ENCODE measurements around the gene HOXB9. TPM values are rescaled to one million over a fixed set of nuclear protein-coding genes. Genes with fewer than 3 reads are reported as not detected.

HOXB9 gene
- total and polyA plus RNA-seq, 9 of the 15 experiments (the other 6 are each of a cell fraction or from before 2014, with no cell fraction given), result 3.1 to 196 (median 77.6) TPM

GRCh38 chr17:48627623-48628521, 1.7 kb upstream of the HOXB9 start (continued):
- no peak for TF ChIP-seq EHMT2 (IDR thresholded peaks at IDR 0.05)
- TF ChIP-seq PBX2 (CRISPR knock-in tag; IDR thresholded peaks at IDR 0.05; ENCODE audit: low read depth), result no peak
- TF ChIP-seq PBX2 (tag; conservative IDR thresholded peaks at IDR 0.05; ENCODE audit: low read depth), result peak; percentile 63; the same call in 1 of the 2 replicates
- TF ChIP-seq, protein P1, sequence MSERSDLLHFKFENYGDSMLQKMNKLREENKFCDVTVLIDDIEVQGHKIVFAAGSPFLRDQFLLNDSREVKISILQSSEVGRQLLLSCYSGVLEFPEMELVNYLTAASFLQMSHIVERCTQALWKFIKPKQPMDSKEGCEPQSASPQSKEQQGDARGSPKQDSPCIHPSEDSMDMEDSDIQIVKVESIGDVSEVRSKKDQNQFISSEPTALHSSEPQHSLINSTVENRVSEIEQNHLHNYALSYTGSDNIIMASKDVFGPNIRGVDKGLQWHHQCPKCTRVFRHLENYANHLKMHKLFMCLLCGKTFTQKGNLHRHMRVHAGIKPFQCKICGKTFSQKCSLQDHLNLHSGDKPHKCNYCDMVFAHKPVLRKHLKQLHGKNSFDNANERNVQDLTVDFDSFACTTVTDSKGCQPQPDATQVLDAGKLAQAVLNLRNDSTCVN (CRISPR knock-in tag; IDR thresholded peaks at IDR 0.05), result no peak; the same call in 1 of the 2 replicates
- 0 out of 2 replicates have a peak, but pooled peaks have one; percentile 47 for TF ChIP-seq ZNF197 (CRISPR knock-in tag; IDR thresholded peaks at IDR 0.05; ENCODE audit: low read depth)
- peak; percentile 48 for TF ChIP-seq RBBP5 (IDR thresholded peaks at IDR 0.05; ENCODE audit: borderline replicate concordance, insufficient read depth, low read length, poor library complexity, severe bottlenecking)
- no peak for TF ChIP-seq NUFIP1 (IDR thresholded peaks at IDR 0.05; ENCODE audit: partially characterized antibody)
- TF ChIP-seq, protein P2, sequence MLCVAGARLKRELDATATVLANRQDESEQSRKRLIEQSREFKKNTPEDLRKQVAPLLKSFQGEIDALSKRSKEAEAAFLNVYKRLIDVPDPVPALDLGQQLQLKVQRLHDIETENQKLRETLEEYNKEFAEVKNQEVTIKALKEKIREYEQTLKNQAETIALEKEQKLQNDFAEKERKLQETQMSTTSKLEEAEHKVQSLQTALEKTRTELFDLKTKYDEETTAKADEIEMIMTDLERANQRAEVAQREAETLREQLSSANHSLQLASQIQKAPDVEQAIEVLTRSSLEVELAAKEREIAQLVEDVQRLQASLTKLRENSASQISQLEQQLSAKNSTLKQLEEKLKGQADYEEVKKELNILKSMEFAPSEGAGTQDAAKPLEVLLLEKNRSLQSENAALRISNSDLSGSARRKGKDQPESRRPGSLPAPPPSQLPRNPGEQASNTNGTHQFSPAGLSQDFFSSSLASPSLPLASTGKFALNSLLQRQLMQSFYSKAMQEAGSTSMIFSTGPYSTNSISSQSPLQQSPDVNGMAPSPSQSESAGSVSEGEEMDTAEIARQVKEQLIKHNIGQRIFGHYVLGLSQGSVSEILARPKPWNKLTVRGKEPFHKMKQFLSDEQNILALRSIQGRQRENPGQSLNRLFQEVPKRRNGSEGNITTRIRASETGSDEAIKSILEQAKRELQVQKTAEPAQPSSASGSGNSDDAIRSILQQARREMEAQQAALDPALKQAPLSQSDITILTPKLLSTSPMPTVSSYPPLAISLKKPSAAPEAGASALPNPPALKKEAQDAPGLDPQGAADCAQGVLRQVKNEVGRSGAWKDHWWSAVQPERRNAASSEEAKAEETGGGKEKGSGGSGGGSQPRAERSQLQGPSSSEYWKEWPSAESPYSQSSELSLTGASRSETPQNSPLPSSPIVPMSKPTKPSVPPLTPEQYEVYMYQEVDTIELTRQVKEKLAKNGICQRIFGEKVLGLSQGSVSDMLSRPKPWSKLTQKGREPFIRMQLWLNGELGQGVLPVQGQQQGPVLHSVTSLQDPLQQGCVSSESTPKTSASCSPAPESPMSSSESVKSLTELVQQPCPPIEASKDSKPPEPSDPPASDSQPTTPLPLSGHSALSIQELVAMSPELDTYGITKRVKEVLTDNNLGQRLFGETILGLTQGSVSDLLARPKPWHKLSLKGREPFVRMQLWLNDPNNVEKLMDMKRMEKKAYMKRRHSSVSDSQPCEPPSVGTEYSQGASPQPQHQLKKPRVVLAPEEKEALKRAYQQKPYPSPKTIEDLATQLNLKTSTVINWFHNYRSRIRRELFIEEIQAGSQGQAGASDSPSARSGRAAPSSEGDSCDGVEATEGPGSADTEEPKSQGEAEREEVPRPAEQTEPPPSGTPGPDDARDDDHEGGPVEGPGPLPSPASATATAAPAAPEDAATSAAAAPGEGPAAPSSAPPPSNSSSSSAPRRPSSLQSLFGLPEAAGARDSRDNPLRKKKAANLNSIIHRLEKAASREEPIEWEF (CRISPR knock-in tag; IDR thresholded peaks at IDR 0.05), result 0 out of 2 replicates have a peak, but pooled peaks have one; percentile 4
- TF ChIP-seq EP400 (IDR thresholded peaks at IDR 0.05), result peak; percentile 39; the same call in 1 of the 2 replicates
- TF ChIP-seq RBFOX2 (IDR thresholded peaks at IDR 0.05; ENCODE audit: low read depth, low read length), result peak; percentile 41; the same call in 1 of the 2 replicates
- peak in 1 of 2 experiments; percentile 10 for TF ChIP-seq E2F6 (IDR thresholded peaks at IDR 0.05; ENCODE audit: borderline replicate concordance in 1 of 2, extremely low read depth in 1 of 2, insufficient read depth in 1 of 2, insufficient read length in 1 of 2, low read depth in 1 of 2, low read length in 1 of 2, poor library complexity in 1 of 2, severe bottlenecking in 1 of 2)
- TF ChIP-seq TSC22D4 (tag; IDR thresholded peaks at IDR 0.05), result no peak
- no peak for TF ChIP-seq SMARCB1 (IDR thresholded peaks at IDR 0.05; ENCODE audit: insufficient read length, low read depth)
- no peak for TF ChIP-seq ZNF778 (CRISPR knock-in tag; IDR thresholded peaks at IDR 0.05)

All from K562 (cell line).